Erythroblast (primary cell): ENCODE data around the gene CITED4.

Experiments
- GATA1 ChIP-seq: IDR thresholded peaks from 2 replicates; pipeline ENCODE4 v1.6.1; 2011; ENCODE audit warnings: low read depth, mild to moderate bottlenecking, control low read depth, low read length, moderate library complexity
- POLR2A ChIP-seq: IDR thresholded peaks from 2 replicates; pipeline ENCODE4 v1.6.1; 2011; ENCODE audit warnings: mild to moderate bottlenecking, low read length

- no peak for TF ChIP-seq POLR2A
- no peak for TF ChIP-seq GATA1
Measured at GRCh38 chr1:40856116-40856515, 6.0 kb downstream of the CITED4 start.
